Cardiac fibroblast (primary cell): ENCODE measurements around the gene RNF157.

ENCODE experiments used
- DNase-seq, 2 donors: peaks; one replicate each; pipeline versions ENCODE4 v3.0.0 to v3.0.0-alpha.2; 2010; ENCODE audit warnings: low read depth in 2 of 2
- H3K4me3 ChIP-seq, 2 donors: replicated peaks in 1 of 2; 1 replicate in 1 of 2; 2 replicates in 1 of 2; pipeline ENCODE4 v1.5.1; 2011; ENCODE audit warnings: low read depth in 2 of 2, low read length in 2 of 2, mild to moderate bottlenecking in 2 of 2, moderate library complexity in 1 of 2
- CTCF ChIP-seq: IDR thresholded peaks from one replicate; pipeline ENCODE4 v1.5.1; 2011; ENCODE audit warnings: low read depth, mild to moderate bottlenecking, low read length, inconsistent platforms

RNF157 gene

GRCh38 chr17:76170114-76170513 lies 70.2 kb downstream of the RNF157 start:
- no peak for DNase-seq
- no peak for TF ChIP-seq CTCF

GRCh38 chr17:76166906-76167305 lies 73.4 kb downstream of the RNF157 start:
- DNase-seq, result no peak
- TF ChIP-seq CTCF, result no peak
- no peak overlapping the region for H3K4me3 ChIP-seq

More at GRCh38 chr17:76170114-76170513, 70.2 kb downstream of the RNF157 start:
- no peak overlapping the region for H3K4me3 ChIP-seq

- no peak for TF ChIP-seq CTCF
- peak; percentile 4 to 5 for DNase-seq
- no peak overlapping the region for H3K4me3 ChIP-seq
Observed at GRCh38 chr17:76166168-76166567, 74.1 kb downstream of the RNF157 start.

GRCh38 chr17:76164331-76164730 lies 76.0 kb downstream of the RNF157 start:
- no peak for TF ChIP-seq CTCF
- no peak overlapping the region for H3K4me3 ChIP-seq
- DNase-seq, result peak in 1 of 2 donors; percentile 26

- no peak for TF ChIP-seq CTCF
- H3K4me3 ChIP-seq, result no peak overlapping the region
- no peak for DNase-seq
Observed at GRCh38 chr17:76163919-76164318, 76.4 kb downstream of the RNF157 start.

- H3K4me3 ChIP-seq, result no peak overlapping the region
- no peak for TF ChIP-seq CTCF
- DNase-seq, result no peak
Observed at GRCh38 chr17:76161619-76162266, 78.5 kb downstream of the RNF157 start.
